ENCODE data around the gene CST3.

DNA sequence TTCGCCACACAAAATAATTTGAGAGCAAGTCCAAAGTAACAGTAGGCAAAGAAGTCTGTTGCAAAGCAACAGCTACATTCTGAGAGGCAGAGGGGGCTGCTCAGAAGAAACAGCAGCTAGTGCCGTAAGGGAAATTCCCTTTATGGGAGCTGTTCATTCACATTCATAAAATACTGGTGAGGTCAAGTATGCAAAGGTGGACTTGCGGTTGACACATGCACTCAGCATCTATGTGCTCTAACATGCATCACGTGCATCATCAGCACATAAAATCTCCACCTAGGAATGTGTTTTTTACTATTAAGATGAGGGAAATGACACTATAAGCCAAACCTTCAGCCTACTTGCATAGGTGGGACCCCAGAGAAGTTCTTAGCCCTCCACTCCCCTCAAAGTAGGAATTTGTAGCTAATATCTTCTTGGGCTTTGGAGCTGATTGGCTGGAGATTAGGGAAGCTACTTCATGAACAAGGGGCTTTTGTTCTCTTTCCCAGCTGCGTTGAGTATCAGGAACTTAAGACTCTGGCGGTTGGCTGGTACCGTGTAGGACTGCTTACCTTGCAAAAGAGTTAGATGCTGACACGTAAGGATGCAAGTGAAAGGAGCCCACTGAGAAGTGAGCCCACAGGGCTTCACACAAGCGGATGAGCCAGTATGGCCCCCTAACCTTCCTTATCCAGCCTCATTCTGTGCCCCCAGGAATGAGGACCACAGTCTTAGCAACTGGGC, 12.4 kb downstream of the CST3 start:
- TF ChIP-seq, protein P1, sequence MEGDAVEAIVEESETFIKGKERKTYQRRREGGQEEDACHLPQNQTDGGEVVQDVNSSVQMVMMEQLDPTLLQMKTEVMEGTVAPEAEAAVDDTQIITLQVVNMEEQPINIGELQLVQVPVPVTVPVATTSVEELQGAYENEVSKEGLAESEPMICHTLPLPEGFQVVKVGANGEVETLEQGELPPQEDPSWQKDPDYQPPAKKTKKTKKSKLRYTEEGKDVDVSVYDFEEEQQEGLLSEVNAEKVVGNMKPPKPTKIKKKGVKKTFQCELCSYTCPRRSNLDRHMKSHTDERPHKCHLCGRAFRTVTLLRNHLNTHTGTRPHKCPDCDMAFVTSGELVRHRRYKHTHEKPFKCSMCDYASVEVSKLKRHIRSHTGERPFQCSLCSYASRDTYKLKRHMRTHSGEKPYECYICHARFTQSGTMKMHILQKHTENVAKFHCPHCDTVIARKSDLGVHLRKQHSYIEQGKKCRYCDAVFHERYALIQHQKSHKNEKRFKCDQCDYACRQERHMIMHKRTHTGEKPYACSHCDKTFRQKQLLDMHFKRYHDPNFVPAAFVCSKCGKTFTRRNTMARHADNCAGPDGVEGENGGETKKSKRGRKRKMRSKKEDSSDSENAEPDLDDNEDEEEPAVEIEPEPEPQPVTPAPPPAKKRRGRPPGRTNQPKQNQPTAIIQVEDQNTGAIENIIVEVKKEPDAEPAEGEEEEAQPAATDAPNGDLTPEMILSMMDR (IDR thresholded peaks at IDR 0.05), result no peak
- TF ChIP-seq EP300 (IDR thresholded peaks at IDR 0.05) (no peak), POLR2A (IDR thresholded peaks at IDR 0.05) (no peak)
